Neural cell (in vitro differentiated cells): Measurements from ENCODE around the gene UBQLNL.

ENCODE experiments used
- TF ChIP-seq, protein P1 (sequence below): IDR thresholded peaks from 2 replicates; pipeline ENCODE4 v1.6.1; 2012; ENCODE audit warnings: borderline replicate concordance
- TF ChIP-seq, protein P2 (sequence below): fragments of 450-650 bp; IDR thresholded peaks from 2 replicates; pipeline ENCODE4 v1.5.1; 2014; ENCODE audit warnings: antibody characterized with exemption, mild to moderate bottlenecking, moderate library complexity; ENCODE audit not compliant: poor library complexity, severe bottlenecking

DNA sequence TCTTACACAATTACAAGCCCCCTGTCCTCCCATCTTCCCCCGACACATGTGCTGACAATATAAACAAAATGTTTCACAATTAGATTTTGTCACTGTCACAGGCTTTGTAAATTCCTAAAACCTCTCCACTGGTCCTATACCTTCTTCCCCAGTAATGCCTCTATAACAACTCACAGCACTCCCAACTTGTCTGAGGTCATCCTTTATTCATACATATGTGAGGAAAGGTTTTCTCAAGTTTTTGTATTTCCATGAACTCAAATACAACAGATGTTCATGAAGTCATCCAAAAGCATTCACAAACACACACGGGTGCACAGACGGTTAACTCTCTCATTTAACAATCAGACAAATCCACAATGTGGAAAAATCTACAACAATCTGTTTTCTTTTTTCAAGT, 30.0 kb upstream of the UBQLNL start:
- TF ChIP-seq, protein P1, sequence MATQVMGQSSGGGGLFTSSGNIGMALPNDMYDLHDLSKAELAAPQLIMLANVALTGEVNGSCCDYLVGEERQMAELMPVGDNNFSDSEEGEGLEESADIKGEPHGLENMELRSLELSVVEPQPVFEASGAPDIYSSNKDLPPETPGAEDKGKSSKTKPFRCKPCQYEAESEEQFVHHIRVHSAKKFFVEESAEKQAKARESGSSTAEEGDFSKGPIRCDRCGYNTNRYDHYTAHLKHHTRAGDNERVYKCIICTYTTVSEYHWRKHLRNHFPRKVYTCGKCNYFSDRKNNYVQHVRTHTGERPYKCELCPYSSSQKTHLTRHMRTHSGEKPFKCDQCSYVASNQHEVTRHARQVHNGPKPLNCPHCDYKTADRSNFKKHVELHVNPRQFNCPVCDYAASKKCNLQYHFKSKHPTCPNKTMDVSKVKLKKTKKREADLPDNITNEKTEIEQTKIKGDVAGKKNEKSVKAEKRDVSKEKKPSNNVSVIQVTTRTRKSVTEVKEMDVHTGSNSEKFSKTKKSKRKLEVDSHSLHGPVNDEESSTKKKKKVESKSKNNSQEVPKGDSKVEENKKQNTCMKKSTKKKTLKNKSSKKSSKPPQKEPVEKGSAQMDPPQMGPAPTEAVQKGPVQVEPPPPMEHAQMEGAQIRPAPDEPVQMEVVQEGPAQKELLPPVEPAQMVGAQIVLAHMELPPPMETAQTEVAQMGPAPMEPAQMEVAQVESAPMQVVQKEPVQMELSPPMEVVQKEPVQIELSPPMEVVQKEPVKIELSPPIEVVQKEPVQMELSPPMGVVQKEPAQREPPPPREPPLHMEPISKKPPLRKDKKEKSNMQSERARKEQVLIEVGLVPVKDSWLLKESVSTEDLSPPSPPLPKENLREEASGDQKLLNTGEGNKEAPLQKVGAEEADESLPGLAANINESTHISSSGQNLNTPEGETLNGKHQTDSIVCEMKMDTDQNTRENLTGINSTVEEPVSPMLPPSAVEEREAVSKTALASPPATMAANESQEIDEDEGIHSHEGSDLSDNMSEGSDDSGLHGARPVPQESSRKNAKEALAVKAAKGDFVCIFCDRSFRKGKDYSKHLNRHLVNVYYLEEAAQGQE = no peak
- TF ChIP-seq, protein P2, sequence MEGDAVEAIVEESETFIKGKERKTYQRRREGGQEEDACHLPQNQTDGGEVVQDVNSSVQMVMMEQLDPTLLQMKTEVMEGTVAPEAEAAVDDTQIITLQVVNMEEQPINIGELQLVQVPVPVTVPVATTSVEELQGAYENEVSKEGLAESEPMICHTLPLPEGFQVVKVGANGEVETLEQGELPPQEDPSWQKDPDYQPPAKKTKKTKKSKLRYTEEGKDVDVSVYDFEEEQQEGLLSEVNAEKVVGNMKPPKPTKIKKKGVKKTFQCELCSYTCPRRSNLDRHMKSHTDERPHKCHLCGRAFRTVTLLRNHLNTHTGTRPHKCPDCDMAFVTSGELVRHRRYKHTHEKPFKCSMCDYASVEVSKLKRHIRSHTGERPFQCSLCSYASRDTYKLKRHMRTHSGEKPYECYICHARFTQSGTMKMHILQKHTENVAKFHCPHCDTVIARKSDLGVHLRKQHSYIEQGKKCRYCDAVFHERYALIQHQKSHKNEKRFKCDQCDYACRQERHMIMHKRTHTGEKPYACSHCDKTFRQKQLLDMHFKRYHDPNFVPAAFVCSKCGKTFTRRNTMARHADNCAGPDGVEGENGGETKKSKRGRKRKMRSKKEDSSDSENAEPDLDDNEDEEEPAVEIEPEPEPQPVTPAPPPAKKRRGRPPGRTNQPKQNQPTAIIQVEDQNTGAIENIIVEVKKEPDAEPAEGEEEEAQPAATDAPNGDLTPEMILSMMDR = no peak
